Measurements from ENCODE around the gene HOXA2.

The HOXA2 gene

DNA sequence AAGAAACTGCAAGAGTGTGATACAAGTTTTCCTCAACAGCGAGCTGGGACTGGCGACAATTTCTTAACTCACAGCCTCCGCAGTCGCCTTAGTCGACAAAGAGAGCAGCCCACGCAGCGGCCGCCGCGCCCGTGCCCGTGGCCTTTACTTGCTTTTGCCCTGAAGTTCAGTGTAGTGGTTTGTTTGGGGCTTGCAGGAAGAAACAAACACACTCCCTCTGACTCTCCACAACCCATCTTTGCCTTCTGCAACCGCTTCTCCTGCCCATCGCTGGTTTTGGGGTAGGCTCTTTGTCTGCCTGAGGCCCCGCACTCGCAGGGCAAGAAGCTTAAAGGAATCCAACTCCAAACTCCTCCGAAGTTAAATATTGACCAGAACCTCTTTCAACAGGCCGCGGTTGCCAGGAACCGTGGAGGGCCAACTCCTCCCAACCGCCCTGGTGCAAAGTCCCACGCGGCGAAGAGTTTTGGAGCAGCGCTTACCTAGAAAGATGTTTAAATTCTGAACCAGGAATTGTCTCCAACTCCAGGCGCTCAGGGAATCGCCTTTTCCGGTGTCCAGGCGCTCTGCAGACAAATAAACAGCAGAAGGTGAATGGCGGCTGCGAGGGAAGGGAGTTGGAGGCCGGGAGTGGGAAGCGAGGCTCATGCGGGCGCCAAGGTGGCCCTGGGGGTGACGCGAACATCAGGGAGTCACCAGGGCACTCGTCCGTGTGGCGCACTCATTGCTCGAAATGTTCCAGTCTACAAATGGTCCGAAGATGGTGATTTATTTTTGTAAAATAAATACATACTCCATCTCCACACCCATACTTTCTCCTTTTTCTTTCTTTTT lies 19.8 kb upstream of the HOXA2 start:
- Histone ChIP-seq H3K4me2 (ENCODE audit: low read length) (no peak overlapping the region), H3K9ac (ENCODE audit: low read depth, low read length) (no peak overlapping the region), H3K4me3 (ENCODE audit: low read length) (no peak overlapping the region), H3K4me1 (ENCODE audit: control insufficient read depth, insufficient read depth, low read length) (no peaks in the 10 kb centered on the region), H3K27me3 (ENCODE audit: control insufficient read depth, insufficient read depth, low read length) (no peaks in the 10 kb centered on the region), H3K9me3 (replicated peaks; ENCODE audit: low read length) (no peaks in the 10 kb centered on the region), H3K36me3 (ENCODE audit: insufficient read depth, low read length) (peaks cover 13% of the 10 kb centered on the region)

GRCh38 chr7:27121684-27122076 lies 19.2 kb upstream of the HOXA2 start:
- peaks cover 13% of the 10 kb centered on the region for H3K36me3 ChIP-seq (ENCODE audit: insufficient read depth, low read length)
- H3K4me3 ChIP-seq (ENCODE audit: low read length), result no peak overlapping the region
- H3K4me1 ChIP-seq (ENCODE audit: control insufficient read depth, insufficient read depth, low read length), result no peaks in the 10 kb centered on the region
- H3K9me3 ChIP-seq (replicated peaks; ENCODE audit: low read length), result no peaks in the 10 kb centered on the region
- H3K4me2 ChIP-seq (ENCODE audit: low read length), result no peak overlapping the region
- H3K27me3 ChIP-seq (ENCODE audit: control insufficient read depth, insufficient read depth, low read length), result no peaks in the 10 kb centered on the region
- H3K9ac ChIP-seq (ENCODE audit: low read depth, low read length), result no peak overlapping the region

DNA sequence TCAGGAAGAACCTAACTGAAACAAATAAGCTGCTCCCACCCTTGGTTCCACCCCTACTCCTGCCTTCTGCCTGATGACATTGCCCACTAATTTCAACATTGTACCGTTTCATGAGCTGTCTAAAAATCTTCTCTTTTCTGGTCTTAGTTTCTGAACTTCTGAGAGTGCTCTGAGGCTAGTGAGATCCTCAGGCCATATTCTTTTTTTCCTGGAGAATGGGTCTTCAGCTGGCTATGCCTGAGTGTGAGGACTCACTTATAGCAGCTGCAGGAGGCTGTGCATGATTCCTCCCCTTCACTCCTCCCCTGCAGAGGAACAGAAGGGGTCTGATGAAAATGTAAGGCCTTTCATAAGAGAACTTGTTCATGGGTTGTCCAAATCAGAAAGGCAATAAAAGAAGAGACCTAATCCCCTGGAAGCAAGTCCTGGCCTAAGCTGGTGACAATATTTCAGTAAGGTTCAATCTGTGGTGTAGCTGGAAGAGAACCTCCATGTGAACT lies 17.0 kb upstream of the HOXA2 start:
- Histone ChIP-seq H3K27me3 (ENCODE audit: control insufficient read depth, insufficient read depth, low read length) (no peaks in the 10 kb centered on the region), H3K4me3 (ENCODE audit: low read length) (no peak overlapping the region), H3K9me3 (replicated peaks; ENCODE audit: low read length) (no peaks in the 10 kb centered on the region), H3K36me3 (ENCODE audit: insufficient read depth, low read length) (peaks cover 10% of the 10 kb centered on the region), H3K4me1 (ENCODE audit: control insufficient read depth, insufficient read depth, low read length) (peaks cover 8% of the 10 kb centered on the region), H3K4me2 (ENCODE audit: low read length) (no peak overlapping the region), H3K9ac (ENCODE audit: low read depth, low read length) (no peak overlapping the region)

GRCh38 chr7:27118580-27118979 lies 16.1 kb upstream of the HOXA2 start:
- H3K9ac ChIP-seq (ENCODE audit: low read depth, low read length), result no peak overlapping the region
- H3K36me3 ChIP-seq (ENCODE audit: insufficient read depth, low read length), result peaks cover 10% of the 10 kb centered on the region
- no peaks in the 10 kb centered on the region for H3K9me3 ChIP-seq (replicated peaks; ENCODE audit: low read length)
- no peak overlapping the region for H3K4me2 ChIP-seq (ENCODE audit: low read length)
- H3K4me1 ChIP-seq (ENCODE audit: control insufficient read depth, insufficient read depth, low read length), result peaks cover 13% of the 10 kb centered on the region
- no peaks in the 10 kb centered on the region for H3K27me3 ChIP-seq (ENCODE audit: control insufficient read depth, insufficient read depth, low read length)
- no peak overlapping the region for H3K4me3 ChIP-seq (ENCODE audit: low read length)

GRCh38 chr7:27117887-27118491 lies 15.5 kb upstream of the HOXA2 start:
- H3K27me3 ChIP-seq (ENCODE audit: control insufficient read depth, insufficient read depth, low read length), result no peaks in the 10 kb centered on the region
- peaks cover 10% of the 10 kb centered on the region for H3K36me3 ChIP-seq (ENCODE audit: insufficient read depth, low read length)
- no peaks in the 10 kb centered on the region for H3K9me3 ChIP-seq (replicated peaks; ENCODE audit: low read length)
- H3K4me2 ChIP-seq (ENCODE audit: low read length), result no peak overlapping the region
- no peak overlapping the region for H3K9ac ChIP-seq (ENCODE audit: low read depth, low read length)
- H3K4me3 ChIP-seq (ENCODE audit: low read length), result no peak overlapping the region
- H3K4me1 ChIP-seq (ENCODE audit: control insufficient read depth, insufficient read depth, low read length), result peaks cover 18% of the 10 kb centered on the region

GRCh38 chr7:27116962-27117886 lies 14.7 kb upstream of the HOXA2 start:
- H3K4me2 ChIP-seq (ENCODE audit: low read length), result no peak overlapping the region
- peaks cover 7% of the 10 kb centered on the region for H3K36me3 ChIP-seq (ENCODE audit: insufficient read depth, low read length)
- no peaks in the 10 kb centered on the region for H3K27me3 ChIP-seq (ENCODE audit: control insufficient read depth, insufficient read depth, low read length)
- H3K9me3 ChIP-seq (replicated peaks; ENCODE audit: low read length), result no peaks in the 10 kb centered on the region
- no peak overlapping the region for H3K9ac ChIP-seq (ENCODE audit: low read depth, low read length)
- H3K4me3 ChIP-seq (ENCODE audit: low read length), result no peak overlapping the region
- peaks cover 24% of the 10 kb centered on the region for H3K4me1 ChIP-seq (ENCODE audit: control insufficient read depth, insufficient read depth, low read length)

GRCh38 chr7:27116031-27116961 lies 13.8 kb upstream of the HOXA2 start:
- Histone ChIP-seq H3K36me3 (ENCODE audit: insufficient read depth, low read length) (peaks cover 2% of the 10 kb centered on the region), H3K9me3 (replicated peaks; ENCODE audit: low read length) (no peaks in the 10 kb centered on the region), H3K27me3 (ENCODE audit: control insufficient read depth, insufficient read depth, low read length) (no peaks in the 10 kb centered on the region), H3K4me3 (ENCODE audit: low read length) (no peak overlapping the region), H3K9ac (ENCODE audit: low read depth, low read length) (no peak overlapping the region), H3K4me2 (ENCODE audit: low read length) (no peak overlapping the region), H3K4me1 (ENCODE audit: control insufficient read depth, insufficient read depth, low read length) (peaks cover 32% of the 10 kb centered on the region)

- no peaks in the 10 kb centered on the region for H3K9me3 ChIP-seq (replicated peaks; ENCODE audit: low read length)
- no peak overlapping the region for H3K9ac ChIP-seq (ENCODE audit: low read depth, low read length)
- H3K4me1 ChIP-seq (ENCODE audit: control insufficient read depth, insufficient read depth, low read length), result peaks cover 41% of the 10 kb centered on the region
- no peaks in the 10 kb centered on the region for H3K27me3 ChIP-seq (ENCODE audit: control insufficient read depth, insufficient read depth, low read length)
- no peak overlapping the region for H3K4me2 ChIP-seq (ENCODE audit: low read length)
- no peak overlapping the region for H3K4me3 ChIP-seq (ENCODE audit: low read length)
- H3K36me3 ChIP-seq (ENCODE audit: insufficient read depth, low read length), result peaks cover 4% of the 10 kb centered on the region
These were observed 12.9 kb upstream of the HOXA2 start for GRCh38 chr7:27115221-27116026.

- peaks cover 8% of the 10 kb centered on the region for H3K36me3 ChIP-seq (ENCODE audit: insufficient read depth, low read length)
- no peak overlapping the region for H3K4me3 ChIP-seq (ENCODE audit: low read length)
- H3K4me1 ChIP-seq (ENCODE audit: control insufficient read depth, insufficient read depth, low read length), result peaks cover 41% of the 10 kb centered on the region
- no peaks in the 10 kb centered on the region for H3K27me3 ChIP-seq (ENCODE audit: control insufficient read depth, insufficient read depth, low read length)
- H3K9me3 ChIP-seq (replicated peaks; ENCODE audit: low read length), result no peaks in the 10 kb centered on the region
- H3K4me2 ChIP-seq (ENCODE audit: low read length), result no peak overlapping the region
- H3K9ac ChIP-seq (ENCODE audit: low read depth, low read length), result no peak overlapping the region
These were observed 12.4 kb upstream of the HOXA2 start for GRCh38 chr7:27114881-27115220.
